ENCODE data around the gene ZBTB34. TPM values are rescaled to one million over a fixed set of nuclear protein-coding genes. Genes with fewer than 3 reads are reported as not detected.
A peak's percentile ranks its signal among the peaks of the same experiment; 100 is the strongest.

Gene ZBTB34
- total RNA-seq, 1 experiment from 2014 or later = 6.7 TPM

DNA sequence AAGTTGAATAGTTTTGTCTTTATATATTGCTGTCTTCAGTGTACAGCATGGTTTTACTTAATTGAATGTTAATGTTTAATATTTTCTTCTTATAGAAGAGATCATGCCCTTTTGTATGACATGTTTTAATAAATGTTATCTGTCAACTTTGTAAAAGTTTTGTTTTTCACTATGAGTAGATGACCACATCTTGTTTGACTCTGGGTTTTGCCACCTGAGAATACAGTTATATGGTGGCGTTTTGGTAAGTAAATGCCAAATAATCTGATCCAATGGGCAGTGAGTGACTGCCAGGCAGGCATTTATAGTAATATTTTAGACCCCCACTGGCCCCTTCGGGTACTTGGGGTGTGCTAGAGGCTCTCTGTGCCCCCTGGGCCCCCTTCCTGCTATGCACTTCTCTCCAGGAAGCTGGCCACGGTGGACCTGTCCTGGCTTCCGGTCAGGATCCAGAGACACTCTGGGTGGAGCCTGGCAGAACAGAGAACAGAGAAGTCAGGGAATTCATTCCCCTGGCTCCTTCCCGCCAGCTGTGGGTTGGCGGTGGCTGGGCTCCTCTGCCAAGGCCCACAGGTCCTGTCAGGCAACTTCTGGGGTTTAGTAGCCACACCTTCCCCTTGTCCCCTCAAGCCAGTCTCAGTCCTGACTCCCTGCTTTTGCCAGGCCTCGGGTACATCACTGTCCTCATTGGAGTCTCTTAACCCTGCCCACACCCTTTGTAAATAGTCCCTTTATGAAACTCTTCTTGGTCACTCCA lies 22.2 kb upstream of the ZBTB34 start:
- Mint-ChIP-seq H3K9me3 (ENCODE audit: low read depth, unreplicated experiment) (no peaks in the 10 kb centered on the region), H3K27ac (ENCODE audit: unreplicated experiment) (no peak overlapping the region), H3K27me3 (ENCODE audit: unreplicated experiment) (no peaks in the 10 kb centered on the region), H3K4me1 (ENCODE audit: low read depth, unreplicated experiment) (peaks cover 9% of the 10 kb centered on the region), H3K36me3 (ENCODE audit: insufficient read depth, unreplicated experiment) (peaks cover 32% of the 10 kb centered on the region), H3K4me3 (ENCODE audit: low read depth, unreplicated experiment) (no peak overlapping the region)
- no TSS peak for BruUV-seq (replicated peaks)
- CTCF ChIA-PET = no interaction called here
- no peak for DNase-seq
- no peak for TF ChIP-seq CTCF (IDR thresholded peaks at IDR 0.05; ENCODE audit: unreplicated experiment)
- intact Hi-C loops (cut with micrococcal nuclease; ENCODE audit: unreplicated experiment) = no loop called here

DNA sequence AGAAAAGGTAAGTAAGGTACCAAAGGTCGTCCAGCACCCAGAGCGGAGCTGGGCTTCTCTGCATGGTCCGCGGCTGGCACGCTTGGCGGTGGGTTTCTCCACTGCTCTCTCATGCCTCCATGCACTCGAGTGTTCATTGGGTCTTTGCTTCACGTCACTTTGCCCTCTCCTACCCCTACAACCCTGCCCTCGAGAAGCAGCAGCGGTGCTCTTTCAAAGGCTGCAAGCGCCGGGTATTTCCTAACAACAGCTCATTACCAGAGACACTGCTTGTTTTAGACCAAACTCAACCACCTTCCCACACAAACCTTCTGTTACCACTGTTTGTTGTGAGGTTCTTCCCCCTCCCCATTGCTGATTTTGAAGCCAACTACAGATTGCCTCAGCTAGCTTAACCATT lies 21.5 kb upstream of the ZBTB34 start:
- Mint-ChIP-seq H3K4me3 (ENCODE audit: low read depth, unreplicated experiment) (no peak overlapping the region), H3K36me3 (ENCODE audit: insufficient read depth, unreplicated experiment) (peaks cover 27% of the 10 kb centered on the region), H3K9me3 (ENCODE audit: low read depth, unreplicated experiment) (no peaks in the 10 kb centered on the region), H3K4me1 (ENCODE audit: low read depth, unreplicated experiment) (peaks cover 15% of the 10 kb centered on the region), H3K27ac (ENCODE audit: unreplicated experiment) (no peak overlapping the region), H3K27me3 (ENCODE audit: unreplicated experiment) (no peaks in the 10 kb centered on the region)
- no peak for TF ChIP-seq CTCF (IDR thresholded peaks at IDR 0.05; ENCODE audit: unreplicated experiment)
- intact Hi-C loops (cut with micrococcal nuclease; ENCODE audit: unreplicated experiment) = no loop called here
- BruUV-seq (replicated peaks) = no TSS peak
- CTCF ChIA-PET = no interaction called here
- no peak for DNase-seq

DNA sequence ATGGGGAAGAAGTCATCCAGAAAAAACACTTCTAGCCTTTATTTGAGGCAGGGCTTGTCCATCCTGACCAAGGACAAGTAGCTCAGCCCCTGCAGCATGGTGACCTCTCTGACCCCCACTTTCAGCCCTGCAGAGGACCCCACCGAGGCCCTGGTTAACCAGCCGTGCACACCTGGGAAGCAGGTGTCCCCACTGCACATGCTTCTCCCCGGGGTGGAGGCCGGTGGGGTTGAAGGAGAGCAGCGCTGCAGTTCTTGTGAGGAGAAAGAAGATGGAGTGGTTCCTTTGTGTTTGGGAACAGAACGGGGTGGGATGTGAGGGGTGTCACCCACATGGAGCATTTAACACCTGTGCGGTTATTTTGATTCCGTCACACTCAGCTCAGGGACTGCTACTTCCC lies 21.1 kb upstream of the ZBTB34 start:
- Mint-ChIP-seq H3K4me3 (ENCODE audit: low read depth, unreplicated experiment) (no peak overlapping the region), H3K4me1 (ENCODE audit: low read depth, unreplicated experiment) (peaks cover 15% of the 10 kb centered on the region), H3K27me3 (ENCODE audit: unreplicated experiment) (no peaks in the 10 kb centered on the region), H3K9me3 (ENCODE audit: low read depth, unreplicated experiment) (no peaks in the 10 kb centered on the region), H3K27ac (ENCODE audit: unreplicated experiment) (no peak overlapping the region), H3K36me3 (ENCODE audit: insufficient read depth, unreplicated experiment) (peaks cover 24% of the 10 kb centered on the region)
- no TSS peak for BruUV-seq (replicated peaks)
- no peak for TF ChIP-seq CTCF (IDR thresholded peaks at IDR 0.05; ENCODE audit: unreplicated experiment)
- intact Hi-C loops (cut with micrococcal nuclease; ENCODE audit: unreplicated experiment) = no loop called here
- DNase-seq = no peak
- CTCF ChIA-PET = no interaction called here

GRCh38 chr9:126842220-126842842 lies 18.1 kb upstream of the ZBTB34 start:
- TF ChIP-seq CTCF (IDR thresholded peaks at IDR 0.05; ENCODE audit: unreplicated experiment) = no peak
- intact Hi-C loops (cut with micrococcal nuclease; ENCODE audit: unreplicated experiment) = no loop called here
- H3K4me3 Mint-ChIP-seq (ENCODE audit: low read depth, unreplicated experiment) = no peak overlapping the region
- no peaks in the 10 kb centered on the region for H3K27me3 Mint-ChIP-seq (ENCODE audit: unreplicated experiment)
- H3K36me3 Mint-ChIP-seq (ENCODE audit: insufficient read depth, unreplicated experiment) = peaks cover 18% of the 10 kb centered on the region
- CTCF ChIA-PET = interaction anchor here (0.6 kb wide), 1 partner anchor 17 kb away, joined by 3 read pairs; no protein-coding TSS in a partner anchor
- DNase-seq = no peak
- no peaks in the 10 kb centered on the region for H3K9me3 Mint-ChIP-seq (ENCODE audit: low read depth, unreplicated experiment)
- H3K27ac Mint-ChIP-seq (ENCODE audit: unreplicated experiment) = peak overlapping the region; percentile 42
- BruUV-seq (replicated peaks) = no TSS peak
- H3K4me1 Mint-ChIP-seq (ENCODE audit: low read depth, unreplicated experiment) = peaks cover 15% of the 10 kb centered on the region

Measured in Calu3 (cell line).